PFSK-1 (cell line): ENCODE results near the gene P4HTM.

ENCODE experiments used
- FOXP2 ChIP-seq: optimal IDR thresholded peaks from 2 replicates; pipeline ENCODE3; 2011; ENCODE audit warnings: borderline replicate concordance, control low read depth, inconsistent platforms; ENCODE audit not compliant: insufficient read depth; ENCODE audit errors: extremely low read length, extremely low read depth
- POLR2AphosphoS5 ChIP-seq: IDR thresholded peaks from 2 replicates; pipeline ENCODE4 v1.6.1; 2012; ENCODE audit warnings: low read depth, mild to moderate bottlenecking, control low read depth, low read length, moderate library complexity
- REST ChIP-seq, 2 experiments: IDR thresholded peaks; 2 replicates each; pipeline versions ENCODE4 v1.6.1 to v1.8.0; 2011 to 2012; ENCODE audit warnings: low read depth in 2 of 2, low read length in 2 of 2, control low read depth in 1 of 2, inconsistent platforms in 1 of 2, mild to moderate bottlenecking in 1 of 2, moderate library complexity in 1 of 2; ENCODE audit not compliant: insufficient read depth in 1 of 2
- SIN3A ChIP-seq: IDR thresholded peaks from 2 replicates; pipeline ENCODE4 v1.6.1; 2012; ENCODE audit warnings: mild to moderate bottlenecking, low read length, moderate library complexity, borderline replicate concordance; ENCODE audit not compliant: insufficient read depth
- TAF1 ChIP-seq: IDR thresholded peaks from 2 replicates; pipeline ENCODE4 v1.6.1; 2012; ENCODE audit warnings: low read length, control low read depth, borderline replicate concordance; ENCODE audit not compliant: insufficient read depth

The P4HTM gene

GRCh38 chr3:49004352-49005302, 14.6 kb downstream of the P4HTM start:
- TF ChIP-seq SIN3A (no peak), POLR2AphosphoS5 (no peak), REST (IDR thresholded peaks at IDR 0.05; ENCODE audit: insufficient read depth in 1 of 2, low read depth in 2 of 2, low read length in 2 of 2) (no peak), FOXP2 (no peak), TAF1 (no peak)

GRCh38 chr3:49005303-49005680, 15.3 kb downstream of the P4HTM start:
- TF ChIP-seq TAF1 (no peak), SIN3A (no peak), POLR2AphosphoS5 (no peak), FOXP2 (no peak), REST (IDR thresholded peaks at IDR 0.05; ENCODE audit: insufficient read depth in 1 of 2, low read depth in 2 of 2, low read length in 2 of 2) (no peak)

- no peak for TF ChIP-seq FOXP2
- no peak for TF ChIP-seq TAF1
- TF ChIP-seq REST (IDR thresholded peaks at IDR 0.05; ENCODE audit: insufficient read depth in 1 of 2, low read depth in 2 of 2, low read length in 2 of 2), result no peak
- TF ChIP-seq POLR2AphosphoS5, result no peak
- no peak for TF ChIP-seq SIN3A
Observed at GRCh38 chr3:49005998-49006397, 16.0 kb downstream of the P4HTM start.

GRCh38 chr3:49006408-49007067, 16.5 kb downstream of the P4HTM start:
- TF ChIP-seq REST (IDR thresholded peaks at IDR 0.05; ENCODE audit: insufficient read depth in 1 of 2, low read depth in 2 of 2, low read length in 2 of 2), result no peak
- TF ChIP-seq SIN3A, result no peak
- no peak for TF ChIP-seq TAF1
- no peak for TF ChIP-seq POLR2AphosphoS5
- no peak for TF ChIP-seq FOXP2
